KMS-11 (cell line): ENCODE data around the gene FKBP4.

Experiments
- H2AFZ ChIP-seq: fragments of 200-600 bp; sonication (generic); 2 replicates; pipeline ENCODE4 v1.6.1; 2016; ENCODE audit warnings: antibody characterized with exemption, mixed run types, low read depth
- H3K27ac ChIP-seq: fragments of 200-600 bp; sonication (generic); 2 replicates; pipeline ENCODE4 v1.6.1; 2016; ENCODE audit warnings: mild to moderate bottlenecking, mixed run types
- H3K27me3 ChIP-seq: fragments of 200-600 bp; sonication (generic); 2 replicates; pipeline ENCODE4 v1.6.1; 2017; ENCODE audit warnings: mild to moderate bottlenecking, low read depth, mixed run types, moderate library complexity; ENCODE audit not compliant: insufficient read depth
- H3K36me3 ChIP-seq: fragments of 200-600 bp; sonication (generic); 2 replicates; pipeline ENCODE4 v1.6.1; 2017; ENCODE audit warnings: mild to moderate bottlenecking, mixed run types; ENCODE audit not compliant: insufficient read depth
- H3K4me1 ChIP-seq: fragments of 200-600 bp; sonication (generic); 2 replicates; pipeline ENCODE4 v1.6.1; 2016; ENCODE audit warnings: mild to moderate bottlenecking, low read depth, mixed run types; ENCODE audit not compliant: poor library complexity, severe bottlenecking
- H3K4me2 ChIP-seq: fragments of 200-600 bp; sonication (generic); 2 replicates; pipeline ENCODE4 v1.7.0; 2016; ENCODE audit warnings: mild to moderate bottlenecking, mixed run types
- H3K4me3 ChIP-seq: fragments of 200-600 bp; sonication (generic); IDR thresholded peaks from 2 replicates; pipeline ENCODE4 v1.6.1; 2017; ENCODE audit warnings: low read depth, low read length, mixed read lengths; ENCODE audit not compliant: insufficient read depth
- H3K79me2 ChIP-seq: fragments of 200-600 bp; sonication (generic); 2 replicates; pipeline ENCODE4 v1.6.1; 2016; ENCODE audit warnings: low read depth, mixed run types; ENCODE audit not compliant: insufficient read depth
- H3K9ac ChIP-seq: fragments of 200-600 bp; sonication (generic); 2 replicates; pipeline ENCODE4 v1.6.1; 2016; ENCODE audit warnings: mild to moderate bottlenecking, mixed run types
- H4K20me1 ChIP-seq: fragments of 200-600 bp; sonication (generic); 2 replicates; pipeline ENCODE4 v1.6.1; 2016; ENCODE audit warnings: mild to moderate bottlenecking, mixed run types; ENCODE audit not compliant: insufficient read depth
- TF ChIP-seq, protein P1 (sequence below): fragments of 200-600 bp; sonication (generic); conservative IDR thresholded peaks from 2 replicates; pipeline ENCODE4 v1.6.1; 2017; ENCODE audit warnings: low read depth, mild to moderate bottlenecking, antibody characterized with exemption, low read length, moderate library complexity, mixed read lengths

FKBP4 gene

GRCh38 chr12:2772370-2772769, 22.4 kb upstream of the FKBP4 start:
- Histone ChIP-seq H3K4me3 (no peak overlapping the region), H3K4me2 (no peak overlapping the region), H3K27me3 (no peaks in the 10 kb centered on the region), H4K20me1 (no peaks in the 10 kb centered on the region), H3K27ac (no peak overlapping the region), H3K4me1 (no peaks in the 10 kb centered on the region), H3K79me2 (no peaks in the 10 kb centered on the region), H3K9ac (no peak overlapping the region), H3K36me3 (no peaks in the 10 kb centered on the region), H2AFZ (no peak overlapping the region)
- TF ChIP-seq, protein P1, sequence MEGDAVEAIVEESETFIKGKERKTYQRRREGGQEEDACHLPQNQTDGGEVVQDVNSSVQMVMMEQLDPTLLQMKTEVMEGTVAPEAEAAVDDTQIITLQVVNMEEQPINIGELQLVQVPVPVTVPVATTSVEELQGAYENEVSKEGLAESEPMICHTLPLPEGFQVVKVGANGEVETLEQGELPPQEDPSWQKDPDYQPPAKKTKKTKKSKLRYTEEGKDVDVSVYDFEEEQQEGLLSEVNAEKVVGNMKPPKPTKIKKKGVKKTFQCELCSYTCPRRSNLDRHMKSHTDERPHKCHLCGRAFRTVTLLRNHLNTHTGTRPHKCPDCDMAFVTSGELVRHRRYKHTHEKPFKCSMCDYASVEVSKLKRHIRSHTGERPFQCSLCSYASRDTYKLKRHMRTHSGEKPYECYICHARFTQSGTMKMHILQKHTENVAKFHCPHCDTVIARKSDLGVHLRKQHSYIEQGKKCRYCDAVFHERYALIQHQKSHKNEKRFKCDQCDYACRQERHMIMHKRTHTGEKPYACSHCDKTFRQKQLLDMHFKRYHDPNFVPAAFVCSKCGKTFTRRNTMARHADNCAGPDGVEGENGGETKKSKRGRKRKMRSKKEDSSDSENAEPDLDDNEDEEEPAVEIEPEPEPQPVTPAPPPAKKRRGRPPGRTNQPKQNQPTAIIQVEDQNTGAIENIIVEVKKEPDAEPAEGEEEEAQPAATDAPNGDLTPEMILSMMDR, result no peak

DNA sequence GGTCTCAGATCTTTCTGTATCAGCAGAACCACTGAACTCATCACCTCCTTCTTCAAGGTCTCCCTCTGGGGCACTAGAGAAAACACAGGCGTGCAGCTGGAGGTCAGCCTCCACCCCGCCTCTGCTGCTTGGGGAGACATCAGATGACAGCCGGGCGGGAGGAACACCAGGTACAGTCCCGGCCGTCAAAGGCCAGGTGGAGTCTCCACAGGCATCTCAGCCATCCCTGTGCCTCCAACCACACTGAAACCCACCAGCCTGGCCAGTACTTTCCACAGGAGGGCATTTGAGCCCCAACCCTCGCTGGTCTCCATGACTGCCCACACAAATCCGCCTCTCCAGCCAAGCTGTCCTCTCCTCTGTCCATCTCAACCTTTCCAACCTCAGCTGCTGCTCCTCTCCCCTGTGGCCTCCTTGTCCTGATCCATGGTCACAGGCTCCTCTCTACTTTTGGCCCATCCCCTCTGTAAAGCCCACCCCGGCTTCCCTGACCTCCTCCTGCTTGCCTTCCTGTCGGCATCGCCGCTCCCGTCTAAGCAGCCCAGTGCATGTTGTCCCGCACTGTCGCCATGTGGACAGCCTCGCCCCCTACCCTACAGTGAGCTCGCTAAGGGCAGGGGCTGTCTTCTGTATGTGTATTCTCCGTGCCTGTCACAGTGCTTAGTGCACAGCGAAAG, 21.4 kb upstream of the FKBP4 start:
- Histone ChIP-seq H4K20me1 (no peaks in the 10 kb centered on the region), H3K27ac (no peak overlapping the region), H3K4me2 (no peak overlapping the region), H3K36me3 (no peaks in the 10 kb centered on the region), H3K9ac (no peak overlapping the region), H3K4me3 (no peak overlapping the region), H3K27me3 (no peaks in the 10 kb centered on the region), H2AFZ (no peak overlapping the region), H3K4me1 (no peaks in the 10 kb centered on the region), H3K79me2 (no peaks in the 10 kb centered on the region)
- TF ChIP-seq, protein P1, result no peak

- TF ChIP-seq, protein P1, result no peak
- Histone ChIP-seq H3K27me3 (no peaks in the 10 kb centered on the region), H3K9ac (no peak overlapping the region), H3K4me2 (no peak overlapping the region), H3K4me1 (no peaks in the 10 kb centered on the region), H3K4me3 (no peak overlapping the region), H3K27ac (no peak overlapping the region), H3K36me3 (no peaks in the 10 kb centered on the region), H4K20me1 (no peaks in the 10 kb centered on the region), H2AFZ (no peak overlapping the region), H3K79me2 (no peaks in the 10 kb centered on the region)
Observed at GRCh38 chr12:2775431-2775830, 19.3 kb upstream of the FKBP4 start.

DNA sequence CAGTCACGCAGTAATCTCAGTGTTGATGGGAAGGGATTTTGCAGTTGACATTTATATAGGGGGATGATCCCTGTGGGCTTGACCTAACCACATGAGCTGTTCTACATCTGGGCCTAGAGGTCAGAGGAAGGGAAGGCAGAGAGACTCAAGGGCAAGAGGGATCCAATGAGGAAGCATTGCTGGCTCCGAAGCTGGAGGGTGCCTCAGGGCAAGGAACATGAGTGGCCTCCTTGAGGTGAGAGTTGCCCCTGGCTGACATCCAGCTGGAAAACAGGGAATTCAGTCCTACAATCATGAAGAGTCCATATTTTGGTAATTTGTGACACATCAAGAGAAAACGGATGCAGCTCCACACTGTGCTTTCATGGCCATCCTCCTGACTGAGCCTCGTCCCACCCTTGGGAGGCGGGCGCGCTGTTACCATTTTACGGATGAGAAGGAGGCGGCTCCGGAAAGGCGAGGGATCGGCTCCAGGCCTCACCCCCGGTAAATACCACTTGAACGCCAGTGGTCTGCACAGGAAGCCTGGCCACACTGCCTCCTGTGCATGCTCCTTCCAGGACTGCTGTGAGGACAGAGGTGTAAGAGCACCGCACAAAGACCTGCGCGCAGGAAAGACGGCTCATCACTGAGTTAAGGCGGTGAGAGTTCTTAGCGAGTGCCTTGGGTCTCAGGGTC, 18.5 kb upstream of the FKBP4 start:
- no peak overlapping the region for H3K4me2 ChIP-seq
- no peak overlapping the region for H2AFZ ChIP-seq
- no peak overlapping the region for H3K9ac ChIP-seq
- no peaks in the 10 kb centered on the region for H3K79me2 ChIP-seq
- H3K36me3 ChIP-seq, result no peaks in the 10 kb centered on the region
- H3K27ac ChIP-seq, result no peak overlapping the region
- no peaks in the 10 kb centered on the region for H3K4me1 ChIP-seq
- H3K27me3 ChIP-seq, result no peaks in the 10 kb centered on the region
- TF ChIP-seq, protein P1, result no peak
- H4K20me1 ChIP-seq, result no peaks in the 10 kb centered on the region
- H3K4me3 ChIP-seq, result no peak overlapping the region
